ENCODE measurements around the gene EMC9. TPM values are rescaled to one million over a fixed set of nuclear protein-coding genes. Genes with fewer than 3 reads are reported as not detected.
A peak's percentile ranks its signal among the peaks of the same experiment; 100 is the strongest.

Gene EMC9
- total RNA-seq, 3 donors from 2014 or later = 13.4 to 19.0 (median 16.5) TPM

DNA sequence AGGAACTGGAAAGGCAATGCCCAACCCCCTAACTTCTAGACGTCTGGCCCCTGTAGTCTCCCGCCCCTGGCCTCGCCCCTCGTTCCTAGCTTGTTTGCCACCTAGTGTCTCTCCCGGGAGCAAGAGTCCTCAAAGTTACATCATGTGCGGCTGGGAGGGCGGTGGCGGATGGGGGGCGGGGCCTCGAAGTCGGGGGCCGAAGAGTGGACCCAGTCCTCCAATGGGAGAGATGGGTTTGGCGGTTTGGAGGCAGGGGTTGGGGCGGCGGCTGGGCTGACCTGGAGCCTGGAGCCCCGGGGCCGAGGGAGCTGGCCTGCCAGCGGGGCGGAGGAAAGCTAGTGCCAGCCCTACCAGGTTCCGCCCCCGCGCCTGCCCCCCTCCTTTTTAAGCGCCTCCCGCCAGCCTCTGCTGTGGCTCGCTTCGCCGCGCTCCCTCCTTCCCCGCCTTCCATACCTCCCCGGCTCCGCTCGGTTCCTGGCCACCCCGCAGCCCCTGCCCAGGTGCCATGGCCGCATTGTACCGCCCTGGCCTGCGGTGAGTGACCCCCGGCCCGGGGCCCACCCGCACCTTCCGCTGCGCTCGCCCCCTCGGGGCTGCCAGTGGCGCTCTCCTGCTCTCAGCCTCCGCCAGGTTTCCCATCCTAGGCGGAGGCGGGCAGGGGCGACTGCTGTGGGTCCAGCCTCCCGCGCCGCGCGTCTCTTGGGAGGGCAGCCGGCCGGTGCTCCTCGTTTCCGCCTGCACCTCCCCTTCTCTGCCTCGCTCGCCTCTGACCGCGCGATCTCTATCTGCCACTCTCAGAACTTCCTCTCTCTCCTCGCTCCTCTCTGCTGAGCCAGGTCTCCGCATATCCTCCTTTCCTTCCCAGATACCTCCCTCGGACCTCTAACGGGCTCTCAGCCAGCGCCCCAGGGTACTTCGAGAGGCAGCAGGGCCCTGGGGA lies 47.2 kb downstream of the EMC9 start, which contains the start of gene PCK2:
TSS of gene PCK2 (plus strand) at position 411 of the 940 bp plus-strand sequence. CDS start at position 506, 95 bp downstream.
- intact Hi-C loops (cut with DNase I; ENCODE audit: low total_unique reads) = no loop called here
- peak; percentile 91 to 94 for DNase-seq (ENCODE audit: low spot score in 2 of 2)
- H3K36me3 ChIP-seq = no peaks in the 10 kb centered on the region
- H3K9me3 ChIP-seq = no peaks in the 10 kb centered on the region
- H3K27ac ChIP-seq = peak within 1 kb of the TSS; percentile 95 to 99
- H3K4me3 ChIP-seq = peak within 1 kb of the TSS; percentile 91 to 98 (median 93)
- H3K27me3 ChIP-seq = no peaks in the 10 kb centered on the region
- TF ChIP-seq, protein P1, sequence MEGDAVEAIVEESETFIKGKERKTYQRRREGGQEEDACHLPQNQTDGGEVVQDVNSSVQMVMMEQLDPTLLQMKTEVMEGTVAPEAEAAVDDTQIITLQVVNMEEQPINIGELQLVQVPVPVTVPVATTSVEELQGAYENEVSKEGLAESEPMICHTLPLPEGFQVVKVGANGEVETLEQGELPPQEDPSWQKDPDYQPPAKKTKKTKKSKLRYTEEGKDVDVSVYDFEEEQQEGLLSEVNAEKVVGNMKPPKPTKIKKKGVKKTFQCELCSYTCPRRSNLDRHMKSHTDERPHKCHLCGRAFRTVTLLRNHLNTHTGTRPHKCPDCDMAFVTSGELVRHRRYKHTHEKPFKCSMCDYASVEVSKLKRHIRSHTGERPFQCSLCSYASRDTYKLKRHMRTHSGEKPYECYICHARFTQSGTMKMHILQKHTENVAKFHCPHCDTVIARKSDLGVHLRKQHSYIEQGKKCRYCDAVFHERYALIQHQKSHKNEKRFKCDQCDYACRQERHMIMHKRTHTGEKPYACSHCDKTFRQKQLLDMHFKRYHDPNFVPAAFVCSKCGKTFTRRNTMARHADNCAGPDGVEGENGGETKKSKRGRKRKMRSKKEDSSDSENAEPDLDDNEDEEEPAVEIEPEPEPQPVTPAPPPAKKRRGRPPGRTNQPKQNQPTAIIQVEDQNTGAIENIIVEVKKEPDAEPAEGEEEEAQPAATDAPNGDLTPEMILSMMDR (IDR thresholded peaks at IDR 0.05) = peak in 2 of 3 donors; percentile 10 to 21
- TF ChIP-seq POLR2A (IDR thresholded peaks at IDR 0.05) (peak; percentile 29), POLR2AphosphoS5 (IDR thresholded peaks at IDR 0.05) (peak in 2 of 3 donors; percentile 18 to 41)
- H3K4me1 ChIP-seq = peaks cover 0 to 4% of the 10 kb centered on the region in 2 donors

DNA sequence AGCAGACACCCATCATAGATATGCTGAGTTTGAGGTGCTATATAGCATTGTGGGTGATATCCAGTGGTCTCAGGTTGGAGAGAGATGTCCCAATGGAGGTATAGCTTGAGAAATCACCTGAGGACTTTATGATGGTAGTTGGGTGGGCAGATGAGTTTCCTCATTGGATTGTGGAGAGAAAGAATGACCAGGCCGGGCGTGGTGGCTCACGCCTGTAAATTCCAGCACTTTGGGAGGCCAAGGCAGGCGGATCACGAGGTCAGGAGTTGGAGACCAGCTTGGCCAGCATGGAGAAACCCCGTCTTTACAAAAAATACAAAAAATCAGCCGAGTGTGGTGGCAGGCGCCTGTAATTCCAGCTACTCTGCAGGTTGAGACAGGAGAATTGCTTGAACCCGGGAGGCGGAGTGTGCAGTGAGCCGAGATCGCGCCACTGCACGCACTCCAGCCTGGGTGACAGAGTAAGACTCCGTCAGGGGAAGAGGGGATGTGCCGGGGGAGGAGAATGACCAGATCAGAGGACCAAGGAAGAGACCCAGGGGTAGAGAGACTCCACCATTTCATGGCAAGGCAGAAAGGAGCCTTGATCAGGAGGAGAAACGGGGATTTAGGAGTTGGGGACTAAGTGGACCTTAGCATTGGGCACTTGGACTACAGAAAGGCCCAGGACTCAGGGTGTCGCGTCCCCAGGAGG lies 48.0 kb downstream of the EMC9 start:
- H3K4me3 ChIP-seq = peak overlapping the region; percentile 91 to 98 (median 93)
- intact Hi-C loops (cut with DNase I; ENCODE audit: low total_unique reads) = no loop called here
- peak overlapping the region; percentile 95 to 99 for H3K27ac ChIP-seq
- DNase-seq (ENCODE audit: low spot score in 2 of 2) = no peak
- H3K4me1 ChIP-seq = peaks cover 0 to 4% of the 10 kb centered on the region in 2 donors
- no peaks in the 10 kb centered on the region for H3K9me3 ChIP-seq
- TF ChIP-seq POLR2A (IDR thresholded peaks at IDR 0.05) (no peak), POLR2AphosphoS5 (IDR thresholded peaks at IDR 0.05) (no peak)
- TF ChIP-seq, protein P1 (IDR thresholded peaks at IDR 0.05) = no peak
- H3K27me3 ChIP-seq = no peaks in the 10 kb centered on the region
- H3K36me3 ChIP-seq = no peaks in the 10 kb centered on the region

DNA sequence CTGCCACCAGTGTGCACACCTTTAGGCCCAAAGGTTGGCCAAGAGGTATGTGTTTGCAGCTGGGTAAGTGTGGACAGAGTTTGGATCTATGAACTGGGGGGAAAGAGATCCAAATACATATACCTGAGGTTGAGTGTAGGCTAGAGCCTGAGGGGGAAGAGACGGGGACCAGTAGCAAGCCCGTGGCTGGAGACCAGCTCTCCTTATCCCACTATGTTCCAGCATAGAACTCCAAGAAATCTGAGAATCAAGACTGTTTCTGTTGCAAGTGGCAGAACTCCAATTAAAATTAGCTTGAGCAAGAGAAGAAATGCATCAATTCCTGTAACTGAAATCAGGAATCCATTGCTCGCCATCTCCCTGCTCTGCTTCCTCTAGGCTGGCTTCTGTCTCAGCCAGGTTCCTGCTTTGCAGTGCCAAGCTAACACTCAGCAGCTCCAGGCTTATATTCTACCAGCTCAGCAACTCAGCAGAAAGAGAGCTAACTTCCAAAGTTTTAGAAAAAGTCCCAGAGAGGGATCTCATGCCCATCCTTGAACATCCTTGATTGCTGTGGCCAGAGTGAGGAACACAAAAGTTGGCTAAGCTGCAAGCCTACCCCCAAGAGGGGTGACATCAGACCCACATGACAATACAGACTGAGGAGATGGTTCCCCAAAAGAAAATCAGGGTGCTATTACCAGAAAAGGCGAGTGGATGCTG lies 48.7 kb downstream of the EMC9 start:
- TF ChIP-seq POLR2A (IDR thresholded peaks at IDR 0.05) (no peak), POLR2AphosphoS5 (IDR thresholded peaks at IDR 0.05) (no peak)
- TF ChIP-seq, protein P1 (IDR thresholded peaks at IDR 0.05) = no peak
- H3K36me3 ChIP-seq = no peaks in the 10 kb centered on the region
- H3K4me3 ChIP-seq = no peak overlapping the region
- DNase-seq (ENCODE audit: low spot score in 2 of 2) = no peak
- H3K27me3 ChIP-seq = no peaks in the 10 kb centered on the region
- H3K27ac ChIP-seq = peak overlapping the region; percentile 95 to 99
- no peaks in the 10 kb centered on the region for H3K9me3 ChIP-seq
- intact Hi-C loops (cut with DNase I; ENCODE audit: low total_unique reads) = no loop called here
- peaks cover 0 to 4% of the 10 kb centered on the region in 2 donors for H3K4me1 ChIP-seq

DNA sequence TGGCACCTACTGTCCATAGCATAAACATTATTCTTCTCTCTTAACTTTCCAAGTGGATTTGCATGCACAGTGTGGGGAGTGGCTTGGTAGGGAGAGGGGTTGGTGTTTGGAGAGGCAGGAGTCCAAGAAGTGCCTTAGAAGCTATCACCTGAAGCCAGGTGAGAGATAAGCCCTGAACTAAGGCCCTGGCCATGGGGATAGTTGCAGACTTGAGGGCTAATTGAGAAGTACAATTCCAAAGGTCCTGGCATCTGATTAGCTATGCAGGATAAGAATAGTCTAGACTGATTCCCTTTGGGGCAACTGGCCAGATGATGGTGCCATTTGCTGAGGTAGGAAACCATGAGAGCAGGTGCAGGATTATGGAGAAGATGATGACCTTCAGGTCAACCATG lies 49.3 kb downstream of the EMC9 start:
- intact Hi-C loops (cut with DNase I; ENCODE audit: low total_unique reads) = no loop called here
- no peak overlapping the region for H3K27ac ChIP-seq
- TF ChIP-seq POLR2A (IDR thresholded peaks at IDR 0.05) (no peak), POLR2AphosphoS5 (IDR thresholded peaks at IDR 0.05) (no peak)
- TF ChIP-seq, protein P1 (IDR thresholded peaks at IDR 0.05) = no peak
- H3K36me3 ChIP-seq = no peaks in the 10 kb centered on the region
- H3K4me1 ChIP-seq = peaks cover 0 to 4% of the 10 kb centered on the region in 2 donors
- no peak for DNase-seq (ENCODE audit: low spot score in 2 of 2)
- H3K9me3 ChIP-seq = no peaks in the 10 kb centered on the region
- no peak overlapping the region for H3K4me3 ChIP-seq
- no peaks in the 10 kb centered on the region for H3K27me3 ChIP-seq
